ENCODE results near the gene TRMT61B. TPM values are rescaled to one million over a fixed set of nuclear protein-coding genes. Genes with fewer than 3 reads are reported as not detected.

TRMT61B gene
- total and polyA plus RNA-seq, 2 experiments from 2014 or later: 13.6 to 21.8 TPM

- Histone ChIP-seq H4K20me1 (ENCODE audit: insufficient read depth) (peaks cover 42% of the 10 kb centered on the region; the same call in 1 of the 2 replicates), H3K9me2 (ENCODE audit: insufficient read depth) (no peaks in the 10 kb centered on the region), H3K36me3 (ENCODE audit: low read depth) (peaks cover 9% of the 10 kb centered on the region), H3K4me1 (ENCODE audit: insufficient read depth) (peaks cover 47% of the 10 kb centered on the region), H3K27me3 (replicated peaks; ENCODE audit: insufficient read depth) (no peaks in the 10 kb centered on the region), H3F3A (ENCODE audit: insufficient read depth) (peaks cover 36% of the 10 kb centered on the region), H3K79me2 (ENCODE audit: insufficient read depth) (peaks cover 86% of the 10 kb centered on the region), H2AFZ (no peak overlapping the region), H3K27ac (no peak overlapping the region), H3K9me3 (ENCODE audit: low read depth) (no peaks in the 10 kb centered on the region), H3K9ac (no peak overlapping the region), H3K4me3 (no peak overlapping the region), H3K4me2 (ENCODE audit: unreplicated experiment) (peak overlapping the region; percentile 20)
- no peak for DNase-seq
- TF ChIP-seq EZH2phosphoT487 (IDR thresholded peaks at IDR 0.05; ENCODE audit: insufficient read depth, low read depth): no peak
- no peak for TF ChIP-seq EZH2 (IDR thresholded peaks at IDR 0.05; ENCODE audit: insufficient read depth, poor library complexity, severe bottlenecking)
- in situ Hi-C loops (cut with MboI): no loop called here
- WGBS, 2 experiments (ENCODE audit: low coverage in 1 of 2, low lambda C conversion rate in 2 of 2, missing lambda C conversion rate in 2 of 2): 16 to 28% methylated on average over 1 of the region's 1 CpG
Observed at GRCh38 chr2:28898048-28898447, 27.9 kb upstream of the TRMT61B start.

- Histone ChIP-seq H3K27me3 (replicated peaks; ENCODE audit: insufficient read depth) (no peaks in the 10 kb centered on the region), H3K4me3 (peak overlapping the region; percentile 96), H3K9ac (no peak overlapping the region), H4K20me1 (ENCODE audit: insufficient read depth) (peaks cover 35% of the 10 kb centered on the region; the same call in 1 of the 2 replicates), H3K4me2 (ENCODE audit: unreplicated experiment) (peak overlapping the region; percentile 97), H3K9me3 (ENCODE audit: low read depth) (no peaks in the 10 kb centered on the region), H2AFZ (no peak overlapping the region), H3K4me1 (ENCODE audit: insufficient read depth) (peaks cover 47% of the 10 kb centered on the region), H3K79me2 (ENCODE audit: insufficient read depth) (peaks cover 74% of the 10 kb centered on the region), H3F3A (ENCODE audit: insufficient read depth) (peaks cover 34% of the 10 kb centered on the region), H3K36me3 (ENCODE audit: low read depth) (no peaks in the 10 kb centered on the region), H3K27ac (peak overlapping the region; percentile 81), H3K9me2 (ENCODE audit: insufficient read depth) (no peaks in the 10 kb centered on the region)
- WGBS, 2 experiments (ENCODE audit: low coverage in 1 of 2, low lambda C conversion rate in 2 of 2, missing lambda C conversion rate in 2 of 2): 0 to 3% methylated on average over 2 of the region's 2 CpGs
- DNase-seq: peak; percentile 91
- no peak for TF ChIP-seq EZH2phosphoT487 (IDR thresholded peaks at IDR 0.05; ENCODE audit: insufficient read depth, low read depth)
- no peak for TF ChIP-seq EZH2 (IDR thresholded peaks at IDR 0.05; ENCODE audit: insufficient read depth, poor library complexity, severe bottlenecking)
- in situ Hi-C loops (cut with MboI): no loop called here
Observed at GRCh38 chr2:28896906-28897305, 26.8 kb upstream of the TRMT61B start.

- in situ Hi-C loops (cut with MboI): no loop called here
- H3K4me3 ChIP-seq: peak overlapping the region; percentile 96
- no peaks in the 10 kb centered on the region for H3K9me2 ChIP-seq (ENCODE audit: insufficient read depth)
- H3K27ac ChIP-seq: peak overlapping the region; percentile 81
- WGBS, 2 experiments (ENCODE audit: low coverage in 1 of 2, low lambda C conversion rate in 2 of 2, missing lambda C conversion rate in 2 of 2): 1 to 2% methylated on average over 17 to 19 of the region's 19 CpGs
- H2AFZ ChIP-seq: peak overlapping the region; percentile 83
- H3K79me2 ChIP-seq (ENCODE audit: insufficient read depth): peaks cover 59% of the 10 kb centered on the region
- no peaks in the 10 kb centered on the region for H3K27me3 ChIP-seq (replicated peaks; ENCODE audit: insufficient read depth)
- peak overlapping the region; percentile 98 for H3K9ac ChIP-seq
- peaks cover 41% of the 10 kb centered on the region for H3K4me1 ChIP-seq (ENCODE audit: insufficient read depth)
- peaks cover 27% of the 10 kb centered on the region; the same call in 1 of the 2 replicates for H4K20me1 ChIP-seq (ENCODE audit: insufficient read depth)
- TF ChIP-seq EZH2 (IDR thresholded peaks at IDR 0.05; ENCODE audit: insufficient read depth, poor library complexity, severe bottlenecking) (no peak), EZH2phosphoT487 (IDR thresholded peaks at IDR 0.05; ENCODE audit: insufficient read depth, low read depth) (no peak)
- no peaks in the 10 kb centered on the region for H3K9me3 ChIP-seq (ENCODE audit: low read depth)
- peak; percentile 71 for DNase-seq
- H3F3A ChIP-seq (ENCODE audit: insufficient read depth): peaks cover 29% of the 10 kb centered on the region
- H3K36me3 ChIP-seq (ENCODE audit: low read depth): no peaks in the 10 kb centered on the region
- peak overlapping the region; percentile 97 for H3K4me2 ChIP-seq (ENCODE audit: unreplicated experiment)
Observed at GRCh38 chr2:28895189-28895893, 25.2 kb upstream of the TRMT61B start.

DNA sequence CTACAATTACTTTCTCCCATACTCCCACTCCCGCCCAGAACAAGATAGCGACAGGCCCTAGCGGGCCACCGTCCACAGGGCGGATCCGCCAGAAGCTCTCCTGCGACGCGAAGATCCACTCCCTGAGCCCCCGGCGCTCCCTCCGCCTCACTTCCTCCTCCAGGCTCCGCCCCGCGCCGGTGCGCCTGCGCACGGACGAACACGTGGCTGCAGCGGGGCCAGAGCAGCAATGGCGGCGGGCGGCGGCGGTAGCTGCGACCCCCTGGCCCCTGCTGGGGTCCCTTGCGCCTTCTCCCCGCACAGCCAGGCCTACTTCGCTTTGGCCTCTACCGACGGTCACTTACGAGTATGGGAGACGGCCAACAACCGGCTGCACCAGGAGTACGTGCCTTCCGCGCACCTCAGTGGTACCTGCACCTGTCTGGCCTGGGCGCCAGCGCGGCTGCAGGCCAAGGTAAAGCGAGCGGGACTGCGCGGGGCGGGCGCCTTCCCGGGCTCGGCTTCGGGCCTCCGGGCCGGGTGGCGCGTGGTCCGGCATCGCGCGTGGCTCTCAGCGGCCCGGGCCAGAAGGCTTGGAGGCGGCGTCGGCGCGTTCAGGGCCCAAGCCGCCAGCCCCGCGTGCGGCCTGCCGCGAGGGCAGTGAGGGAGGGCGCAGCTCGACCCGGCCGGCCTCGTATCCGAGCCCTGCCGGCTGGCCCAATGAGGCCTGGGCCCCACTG is 24.5 kb upstream of the TRMT61B start, which contains the start of gene WDR43:
WDR43 (plus strand) TSS at position 198 of the 719 bp plus-strand sequence; CDS start at position 230, 32 bp downstream.
- Histone ChIP-seq H2AFZ (peak within 1 kb of the TSS; percentile 83), H3K27ac (peak within 1 kb of the TSS; percentile 81), H3K9ac (peak within 1 kb of the TSS; percentile 98), H3K36me3 (ENCODE audit: low read depth) (no peaks in the 10 kb centered on the region), H4K20me1 (ENCODE audit: insufficient read depth) (peaks cover 25% of the 10 kb centered on the region; the same call in 1 of the 2 replicates), H3K4me1 (ENCODE audit: insufficient read depth) (peaks cover 40% of the 10 kb centered on the region), H3K9me3 (ENCODE audit: low read depth) (no peaks in the 10 kb centered on the region), H3K27me3 (replicated peaks; ENCODE audit: insufficient read depth) (no peaks in the 10 kb centered on the region), H3K9me2 (ENCODE audit: insufficient read depth) (no peaks in the 10 kb centered on the region), H3F3A (ENCODE audit: insufficient read depth) (peaks cover 29% of the 10 kb centered on the region), H3K4me2 (ENCODE audit: unreplicated experiment) (peak within 1 kb of the TSS; percentile 97), H3K4me3 (peak within 1 kb of the TSS; percentile 96), H3K79me2 (ENCODE audit: insufficient read depth) (peaks cover 52% of the 10 kb centered on the region)
- in situ Hi-C loops (cut with MboI): no loop called here
- no peak for TF ChIP-seq EZH2phosphoT487 (IDR thresholded peaks at IDR 0.05; ENCODE audit: insufficient read depth, low read depth)
- TF ChIP-seq EZH2 (IDR thresholded peaks at IDR 0.05; ENCODE audit: insufficient read depth, poor library complexity, severe bottlenecking): no peak
- 0% methylated on average over 67 to 72 of the region's 79 CpGs for WGBS, 2 experiments (ENCODE audit: low coverage in 1 of 2, low lambda C conversion rate in 2 of 2, missing lambda C conversion rate in 2 of 2)
- peak; percentile 99 for DNase-seq

Data from GM23248 (cell line).